K562 (cell line): ENCODE data around the gene GLT6D1.

Source experiments
- ARNT ChIP-seq, 2 experiments: fragments of 450-650 bp; IDR thresholded peaks; 2 replicates each; pipeline ENCODE4 v1.6.1; 2016; ENCODE audit warnings: mild to moderate bottlenecking in 1 of 2
- CAMTA2 ChIP-seq: fragments of 250-450 bp; sonication (Bioruptor Pico); conservative IDR thresholded peaks from 2 replicates; pipeline ENCODE4 v1.5.1; 2022
- CTCF ChIP-seq, 3 experiments: IDR thresholded peaks in 2 of 3; conservative IDR thresholded peaks in 1 of 3; 2 replicates each; pipeline ENCODE4 v1.5.1; 2011 to 2012; ENCODE audit warnings: low read length in 3 of 3, mild to moderate bottlenecking in 3 of 3, control low read depth in 2 of 3, improper control_type of control experiment in 1 of 3, inconsistent platforms in 1 of 3, low read depth in 1 of 3, mixed read lengths in 1 of 3, moderate library complexity in 1 of 3; ENCODE audit not compliant: insufficient read depth in 2 of 3
- E2F1 ChIP-seq: sonication (generic); formaldehyde crosslinking; IDR thresholded peaks from 2 replicates; pipeline ENCODE4 v1.8.1; 2023; ENCODE audit warnings: mild to moderate bottlenecking, missing genetic modification reagents, moderate library complexity
- GABPA ChIP-seq: fragments of 200-800 bp; sonication (Bioruptor generic); conservative IDR thresholded peaks from 2 replicates; pipeline ENCODE4 v1.6.1; 2016; ENCODE audit warnings: low read depth, missing genetic modification characterization, missing compliant biosample characterization
- HCFC1 ChIP-seq: IDR thresholded peaks from 2 replicates; pipeline ENCODE4 v1.6.1; 2012; ENCODE audit warnings: low read depth, low read length, improper control_type of control experiment
- KDM2B ChIP-seq: fragments of 250-450 bp; sonication (Bioruptor Pico); IDR thresholded peaks from 2 replicates; pipeline ENCODE4 v1.8.0; 2021; ENCODE audit warnings: mild to moderate bottlenecking, moderate library complexity
- MTA2 ChIP-seq: fragments of 450-650 bp; IDR thresholded peaks from 2 replicates; pipeline ENCODE4 v1.6.1; 2016; ENCODE audit warnings: low read depth
- PHB ChIP-seq: fragments of 250-450 bp; sonication (Bioruptor Pico); IDR thresholded peaks from 2 replicates; pipeline ENCODE4 v1.5.0; 2021
- POLR2A ChIP-seq: fragments of 450-650 bp; conservative IDR thresholded peaks from 2 replicates; pipeline ENCODE4 v1.6.1; 2016
- POLR2AphosphoS5 ChIP-seq: IDR thresholded peaks from 2 replicates; pipeline ENCODE4 v1.6.1; 2011; ENCODE audit warnings: mild to moderate bottlenecking, low read depth, low read length, moderate library complexity; ENCODE audit not compliant: control insufficient read depth, insufficient read depth
- RCOR1 ChIP-seq, 2 experiments: IDR thresholded peaks; 2 replicates each; pipeline ENCODE4 v1.6.1; 2012; ENCODE audit warnings: low read depth in 2 of 2, low read length in 2 of 2, borderline replicate concordance in 1 of 2, improper control_type of control experiment in 1 of 2
- USF2 ChIP-seq: sonication (generic); formaldehyde crosslinking; IDR thresholded peaks from 2 replicates; pipeline ENCODE4 v1.5.0; 2020; ENCODE audit warnings: missing genetic modification reagents
- ZBED1 ChIP-seq: IDR thresholded peaks from 2 replicates; pipeline ENCODE4 v1.6.1; 2014

- no peak for TF ChIP-seq E2F1 (CRISPR knock-in tag)
- no peak for TF ChIP-seq GABPA (tag)
- no peak for TF ChIP-seq RCOR1 (IDR thresholded peaks at IDR 0.05; ENCODE audit: borderline replicate concordance in 1 of 2, low read depth in 2 of 2, low read length in 2 of 2)
- no peak for TF ChIP-seq CTCF (IDR thresholded peaks at IDR 0.05 in 2 of 3, conservative IDR thresholded peaks at IDR 0.05 in 1 of 3; ENCODE audit: insufficient read depth in 2 of 3, low read depth in 1 of 3, low read length in 3 of 3)
- TF ChIP-seq ZBED1 = no peak
- no peak for TF ChIP-seq KDM2B (CRISPR knock-in tag)
- TF ChIP-seq POLR2A = no peak
- no peak for TF ChIP-seq MTA2
- TF ChIP-seq POLR2AphosphoS5 = no peak
- TF ChIP-seq ARNT (IDR thresholded peaks at IDR 0.05) = no peak
- TF ChIP-seq CAMTA2 = no peak
- no peak for TF ChIP-seq HCFC1
- TF ChIP-seq USF2 (CRISPR knock-in tag) = no peak
- no peak for TF ChIP-seq PHB (CRISPR knock-in tag)
Observed at GRCh38 chr9:135616619-135617537, 22.5 kb downstream of the GLT6D1 start.
